Measurements from ENCODE around the gene PLA2R1. TPM values are rescaled to one million over a fixed set of nuclear protein-coding genes. Genes with fewer than 3 reads are reported as not detected.
A peak's percentile ranks its signal among the peaks of the same experiment; 100 is the strongest.

The PLA2R1 gene
- total RNA-seq, 1 experiment from 2014 or later = not detected

GRCh38 chr2:159908623-159909022, 153.8 kb downstream of the PLA2R1 start:
- in situ Hi-C loops (cut with HindIII; ENCODE audit: low sequenced_read_pairs) = no loop called here
- no peak for DNase-seq (ENCODE audit: low spot score)

- DNase-seq (ENCODE audit: low spot score) = no peak
- in situ Hi-C loops (cut with HindIII; ENCODE audit: low sequenced_read_pairs) = no loop called here
Observed at GRCh38 chr2:159907909-159908308, 154.5 kb downstream of the PLA2R1 start.

GRCh38 chr2:159905926-159906714, 156.3 kb downstream of the PLA2R1 start:
- DNase-seq (ENCODE audit: low spot score) = no peak
- in situ Hi-C loops (cut with HindIII; ENCODE audit: low sequenced_read_pairs) = no loop called here

GRCh38 chr2:159904959-159905305, 157.5 kb downstream of the PLA2R1 start:
- in situ Hi-C loops (cut with HindIII; ENCODE audit: low sequenced_read_pairs) = no loop called here
- DNase-seq (ENCODE audit: low spot score) = no peak

- in situ Hi-C loops (cut with HindIII; ENCODE audit: low sequenced_read_pairs) = no loop called here
- DNase-seq (ENCODE audit: low spot score) = peak; percentile 9
Observed at GRCh38 chr2:159904127-159904958, 158.1 kb downstream of the PLA2R1 start, which contains the start of gene LY75. TSS of gene LY75 (minus strand) at chr2:159904756.

GRCh38 chr2:159903443-159904126, 158.8 kb downstream of the PLA2R1 start:
- peak; percentile 21 for DNase-seq (ENCODE audit: low spot score)
- in situ Hi-C loops (cut with HindIII; ENCODE audit: low sequenced_read_pairs) = no loop called here

GRCh38 chr2:159902722-159903121, 159.7 kb downstream of the PLA2R1 start:
- DNase-seq (ENCODE audit: low spot score) = no peak

GRCh38 chr2:159900343-159900742, 162.1 kb downstream of the PLA2R1 start:
- DNase-seq (ENCODE audit: low spot score) = no peak
- in situ Hi-C loops (cut with HindIII; ENCODE audit: low sequenced_read_pairs) = no loop called here

More at GRCh38 chr2:159902722-159903121, 159.7 kb downstream of the PLA2R1 start:
- in situ Hi-C loops (cut with HindIII; ENCODE audit: low sequenced_read_pairs) = no loop called here

- in situ Hi-C loops (cut with HindIII; ENCODE audit: low sequenced_read_pairs) = no loop called here
- DNase-seq (ENCODE audit: low spot score) = peak; percentile 5
Observed at GRCh38 chr2:159898441-159898840, 164.0 kb downstream of the PLA2R1 start.

- no peak for DNase-seq (ENCODE audit: low spot score)
- in situ Hi-C loops (cut with HindIII; ENCODE audit: low sequenced_read_pairs) = no loop called here
Observed at GRCh38 chr2:159897720-159898119, 164.7 kb downstream of the PLA2R1 start.

GRCh38 chr2:159897081-159897480, 165.3 kb downstream of the PLA2R1 start:
- in situ Hi-C loops (cut with HindIII; ENCODE audit: low sequenced_read_pairs) = no loop called here
- no peak for DNase-seq (ENCODE audit: low spot score)

GRCh38 chr2:159895258-159896065, 167.0 kb downstream of the PLA2R1 start:
- no peak for DNase-seq (ENCODE audit: low spot score)
- in situ Hi-C loops (cut with HindIII; ENCODE audit: low sequenced_read_pairs) = no loop called here

GRCh38 chr2:159894145-159894838, 168.1 kb downstream of the PLA2R1 start:
- no peak for DNase-seq (ENCODE audit: low spot score)
- in situ Hi-C loops (cut with HindIII; ENCODE audit: low sequenced_read_pairs) = no loop called here

- in situ Hi-C loops (cut with HindIII; ENCODE audit: low sequenced_read_pairs) = no loop called here
- no peak for DNase-seq (ENCODE audit: low spot score)
Observed at GRCh38 chr2:159892990-159893810, 169.2 kb downstream of the PLA2R1 start.

- no peak for DNase-seq (ENCODE audit: low spot score)
- in situ Hi-C loops (cut with HindIII; ENCODE audit: low sequenced_read_pairs) = no loop called here
Observed at GRCh38 chr2:159891917-159892730, 170.3 kb downstream of the PLA2R1 start.

- in situ Hi-C loops (cut with HindIII; ENCODE audit: low sequenced_read_pairs) = no loop called here
Observed at GRCh38 chr2:159891267-159891588, 171.2 kb downstream of the PLA2R1 start.

More at GRCh38 chr2:159891267-159891588, 171.2 kb downstream of the PLA2R1 start:
- no peak for DNase-seq (ENCODE audit: low spot score)
